ENCODE results near the gene SLC7A6.

GRCh38 chr16:68328860-68329390 lies 64.6 kb downstream of the SLC7A6 start:
- TF ChIP-seq CTCF (IDR thresholded peaks at IDR 0.05) (no peak), POLR2A (IDR thresholded peaks at IDR 0.05) (no peak)

Measured in uterus (tissue), 2 donors.